Measurements from ENCODE around the gene SUMF2.
"Not testable (repeated sequence)": the region's sequence is repeated elsewhere in the genome, so short reads cannot be mapped to it uniquely, and the experiment has no call there.

SUMF2 gene

GRCh38 chr7:56066376-56066775 is 2.3 kb downstream of the SUMF2 start:
- not testable (repeated sequence) for DNase-seq

DNA sequence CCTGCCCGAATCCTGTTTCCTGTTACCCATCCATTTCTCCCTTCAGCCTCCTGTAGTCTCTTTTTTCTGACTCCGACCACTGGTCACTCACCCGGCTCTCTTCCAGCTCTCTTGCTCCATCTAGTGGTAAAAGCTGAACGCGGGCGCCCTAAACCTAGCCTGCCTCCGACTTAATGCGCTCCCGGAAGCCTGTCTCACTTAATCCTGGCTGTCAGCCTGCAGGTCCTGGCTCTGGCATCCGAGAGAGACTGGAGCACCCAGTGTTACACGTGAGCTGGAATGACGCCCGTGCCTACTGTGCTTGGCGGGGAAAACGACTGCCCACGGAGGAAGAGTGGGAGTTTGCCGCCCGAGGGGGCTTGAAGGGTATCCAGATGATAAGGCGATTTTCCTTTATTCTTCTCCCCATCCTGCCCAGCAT is 10.3 kb downstream of the SUMF2 start:
- DNase-seq: peak; percentile 46

GRCh38 chr7:56077681-56078080 is 13.6 kb downstream of the SUMF2 start:
- DNase-seq: no peak

GRCh38 chr7:56078196-56078595 is 14.1 kb downstream of the SUMF2 start:
- no peak for DNase-seq

DNA sequence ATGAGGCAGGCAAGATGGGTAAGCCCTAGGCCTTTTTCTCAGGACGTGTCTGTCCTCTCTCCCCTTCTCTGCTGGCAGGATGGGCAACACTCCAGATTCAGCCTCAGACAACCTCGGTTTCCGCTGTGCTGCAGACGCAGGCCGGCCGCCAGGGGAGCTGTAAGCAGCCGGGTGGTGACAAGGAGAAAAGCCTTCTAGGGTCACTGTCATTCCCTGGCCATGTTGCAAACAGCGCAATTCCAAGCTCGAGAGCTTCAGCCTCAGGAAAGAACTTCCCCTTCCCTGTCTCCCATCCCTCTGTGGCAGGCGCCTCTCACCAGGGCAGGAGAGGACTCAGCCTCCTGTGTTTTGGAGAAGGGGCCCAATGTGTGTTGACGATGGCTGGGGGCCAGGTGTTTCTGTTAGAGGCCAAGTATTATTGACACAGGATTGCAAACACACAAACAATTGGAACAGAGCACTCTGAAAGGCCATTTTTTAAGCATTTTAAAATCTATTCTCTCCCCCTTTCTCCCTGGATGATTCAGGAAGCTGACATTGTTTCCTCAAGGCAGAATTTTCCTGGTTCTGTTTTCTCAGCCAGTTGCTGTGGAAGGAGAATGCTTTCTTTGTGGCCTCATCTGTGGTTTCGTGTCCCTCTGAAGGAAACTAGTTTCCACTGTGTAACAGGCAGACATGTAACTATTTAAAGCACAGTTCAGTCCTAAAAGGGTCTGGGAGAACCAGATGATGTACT is 15.5 kb downstream of the SUMF2 start:
- DNase-seq: peak; percentile 19

DNA sequence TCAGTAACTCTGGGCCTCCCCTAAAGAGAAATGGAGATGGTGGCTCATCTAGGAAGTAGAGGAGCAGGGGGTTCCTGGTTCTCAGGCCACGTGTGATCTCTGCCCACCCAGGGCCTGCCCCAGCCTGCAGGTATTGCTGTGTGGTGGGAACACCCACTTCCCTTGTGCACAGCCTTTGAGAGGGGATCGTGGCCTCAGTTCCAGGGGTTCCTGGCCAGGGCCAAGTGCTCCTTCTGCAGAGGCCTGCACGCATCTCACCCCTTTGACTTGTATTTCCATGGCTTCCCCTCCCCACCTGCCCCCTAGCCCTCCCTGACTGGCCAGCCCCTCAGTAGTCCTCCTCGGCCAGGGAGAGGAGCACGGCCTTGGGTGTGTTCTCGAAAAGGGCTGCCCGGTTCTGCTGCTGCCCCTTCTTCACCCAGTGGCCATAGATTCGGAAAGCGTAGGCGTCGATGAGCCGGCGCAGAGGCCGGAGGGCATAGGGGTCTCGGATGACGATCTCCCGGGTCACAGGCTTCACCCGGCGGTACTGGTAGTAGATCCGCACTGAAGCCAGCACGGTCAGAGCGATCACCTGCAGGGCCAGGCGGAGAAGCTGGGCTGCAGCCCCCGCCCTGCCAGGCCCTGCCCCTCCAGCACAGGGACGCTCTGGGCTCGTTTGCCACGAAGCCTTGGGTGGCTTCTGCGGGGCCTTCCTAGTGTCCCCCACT is 16.8 kb downstream of the SUMF2 start:
- DNase-seq: not testable (repeated sequence)

DNA sequence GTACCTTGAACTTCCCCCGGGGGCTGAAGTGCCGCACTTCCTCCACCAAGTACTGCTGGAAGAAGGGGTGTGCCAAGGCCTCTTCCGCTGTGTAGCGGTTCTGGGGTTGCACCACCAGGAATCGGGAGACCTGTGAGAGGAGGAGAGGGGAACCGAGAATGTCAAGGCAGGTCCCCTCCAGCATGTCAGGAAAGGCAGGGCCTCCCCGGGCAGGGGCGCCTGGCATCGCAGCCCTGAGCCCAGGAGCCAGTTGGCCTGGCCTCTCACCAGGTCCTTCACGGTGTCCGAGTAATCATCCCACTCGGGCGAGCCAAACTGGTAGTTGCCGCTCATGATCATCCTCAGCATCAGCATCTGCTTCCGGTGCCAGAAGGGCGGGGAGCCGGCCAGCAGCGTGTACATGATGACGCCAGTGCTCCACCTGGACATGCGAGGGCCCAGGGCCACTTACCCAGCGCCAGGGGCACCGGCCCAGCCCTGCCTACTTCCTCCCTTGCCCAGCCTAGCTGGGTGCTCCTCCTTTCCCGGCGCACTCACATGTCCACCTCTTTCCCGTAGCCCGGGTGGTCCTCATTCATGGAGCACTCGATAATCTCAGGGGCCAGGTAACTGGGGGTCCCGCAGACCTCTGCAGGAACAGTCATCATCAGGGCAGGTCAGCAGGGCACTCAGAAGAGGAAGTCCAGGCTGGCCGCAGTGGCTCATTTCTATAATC is 17.7 kb downstream of the SUMF2 start:
- DNase-seq: no peak

DNA sequence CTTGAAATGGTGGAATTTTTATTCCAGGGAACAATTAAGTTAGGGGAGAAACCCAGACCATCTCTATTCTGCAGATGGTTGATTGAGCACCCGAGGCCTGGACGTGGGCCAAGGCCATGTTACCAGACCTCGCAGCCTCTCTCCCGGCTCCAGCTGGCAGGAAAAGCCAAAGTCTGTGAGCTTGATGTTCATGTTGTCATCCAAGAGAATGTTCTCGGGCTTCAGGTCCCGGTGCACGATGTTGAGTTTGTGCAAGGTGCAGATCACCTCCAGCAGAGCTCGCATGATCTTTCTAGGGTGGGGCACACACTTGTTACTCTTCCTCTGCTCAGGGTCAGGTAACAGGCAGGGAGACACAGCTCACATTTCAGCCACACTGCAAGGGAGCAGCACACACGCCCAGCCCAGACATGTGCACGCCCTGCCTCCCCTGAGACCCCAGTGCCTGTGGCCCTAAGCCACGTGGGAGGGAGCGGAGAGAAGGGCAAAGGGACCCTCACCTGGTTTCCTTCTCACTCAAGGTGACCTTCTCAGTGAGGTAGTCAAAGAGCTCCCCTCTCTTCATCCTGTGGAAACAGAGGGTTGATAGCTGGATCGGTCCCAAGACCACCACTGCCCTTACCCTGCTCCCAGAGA is 19.2 kb downstream of the SUMF2 start:
- peak; percentile 21 for DNase-seq

GRCh38 chr7:56086761-56087160 is 22.7 kb downstream of the SUMF2 start:
- no peak for DNase-seq

- no peak for DNase-seq
These were observed 23.4 kb downstream of the SUMF2 start for GRCh38 chr7:56087445-56087844.

GRCh38 chr7:56091591-56091990 is 27.5 kb downstream of the SUMF2 start:
- no peak for DNase-seq

DNA sequence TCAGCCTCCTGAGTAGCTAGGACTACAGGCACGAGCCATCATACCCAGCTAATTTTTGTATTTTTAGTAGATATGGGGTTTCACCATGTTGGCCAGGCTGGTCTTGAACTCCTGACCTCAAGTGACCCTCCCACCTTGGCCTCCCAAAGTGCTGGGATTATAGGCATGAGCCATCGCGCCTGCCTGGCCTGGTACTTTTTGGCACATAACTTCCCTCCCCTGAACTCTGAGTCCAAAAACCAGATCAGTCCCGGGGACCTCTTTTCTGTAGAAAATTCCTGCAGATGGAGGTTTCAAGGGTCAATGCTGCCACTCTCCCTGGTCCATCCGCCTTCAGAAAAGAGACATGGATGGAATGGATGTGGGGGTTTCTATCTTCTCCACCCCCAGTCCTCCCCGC is 28.3 kb downstream of the SUMF2 start:
- not testable (repeated sequence) for DNase-seq

DNA sequence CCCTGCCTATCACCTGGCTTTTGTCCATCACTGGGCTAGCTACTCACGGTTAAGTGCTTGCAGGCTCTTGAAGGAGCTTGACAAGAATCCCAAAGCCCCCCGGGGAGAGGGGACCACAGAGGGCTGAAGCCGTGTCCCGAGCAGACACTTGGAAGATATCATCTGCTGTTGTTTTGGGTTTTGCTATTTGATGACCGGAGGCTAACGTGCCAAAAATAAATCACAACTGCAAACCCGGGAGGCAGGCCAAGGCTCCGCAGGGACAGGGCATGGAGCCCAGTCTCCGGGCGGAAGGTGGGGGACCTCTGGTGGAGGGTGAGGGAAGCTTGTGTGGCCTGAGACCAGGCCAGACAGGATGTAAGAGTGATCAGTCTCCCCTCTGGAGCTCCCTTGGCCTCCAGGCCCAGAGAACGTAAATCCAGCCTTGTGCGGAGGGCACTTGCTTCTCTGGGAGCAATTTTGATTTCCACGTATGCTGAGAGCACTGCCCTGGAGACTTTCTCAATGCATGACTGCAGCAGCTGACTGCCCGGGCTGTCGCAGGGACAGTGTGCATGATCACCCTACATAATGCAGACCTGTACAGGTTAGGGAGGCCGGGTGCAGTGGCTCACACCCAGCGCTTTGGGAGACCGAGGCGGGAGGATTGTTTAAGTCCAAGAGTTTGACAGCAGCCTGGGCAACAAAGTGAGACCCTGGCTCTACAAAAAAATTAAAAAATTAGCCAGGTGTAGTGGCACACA is 28.9 kb downstream of the SUMF2 start, which contains the start of gene PHKG1:
PHKG1 (minus strand) TSS at position 164 of the 743 bp plus-strand sequence. CDS start 4,011 bp downstream, outside the sequence.
- DNase-seq: no peak

DNA sequence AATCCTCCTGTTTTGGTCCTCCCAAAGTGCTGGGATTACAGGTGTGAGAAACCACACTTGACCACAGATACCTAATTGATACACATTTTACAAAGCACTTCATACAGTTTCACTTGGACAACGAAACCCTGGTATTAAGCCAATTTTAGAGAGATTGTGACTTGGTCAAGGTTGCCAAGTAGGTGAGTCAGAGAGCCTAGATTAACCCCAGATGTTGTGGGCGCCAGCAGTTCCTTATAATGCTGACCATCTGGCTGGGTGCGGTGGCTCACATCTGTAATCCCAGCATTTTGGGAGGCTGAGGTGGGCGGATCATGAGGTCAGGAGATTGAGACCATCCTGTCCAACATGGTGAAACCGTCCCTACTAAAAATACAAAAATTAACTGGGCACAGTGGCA is 33.6 kb downstream of the SUMF2 start:
- no peak for DNase-seq

DNA sequence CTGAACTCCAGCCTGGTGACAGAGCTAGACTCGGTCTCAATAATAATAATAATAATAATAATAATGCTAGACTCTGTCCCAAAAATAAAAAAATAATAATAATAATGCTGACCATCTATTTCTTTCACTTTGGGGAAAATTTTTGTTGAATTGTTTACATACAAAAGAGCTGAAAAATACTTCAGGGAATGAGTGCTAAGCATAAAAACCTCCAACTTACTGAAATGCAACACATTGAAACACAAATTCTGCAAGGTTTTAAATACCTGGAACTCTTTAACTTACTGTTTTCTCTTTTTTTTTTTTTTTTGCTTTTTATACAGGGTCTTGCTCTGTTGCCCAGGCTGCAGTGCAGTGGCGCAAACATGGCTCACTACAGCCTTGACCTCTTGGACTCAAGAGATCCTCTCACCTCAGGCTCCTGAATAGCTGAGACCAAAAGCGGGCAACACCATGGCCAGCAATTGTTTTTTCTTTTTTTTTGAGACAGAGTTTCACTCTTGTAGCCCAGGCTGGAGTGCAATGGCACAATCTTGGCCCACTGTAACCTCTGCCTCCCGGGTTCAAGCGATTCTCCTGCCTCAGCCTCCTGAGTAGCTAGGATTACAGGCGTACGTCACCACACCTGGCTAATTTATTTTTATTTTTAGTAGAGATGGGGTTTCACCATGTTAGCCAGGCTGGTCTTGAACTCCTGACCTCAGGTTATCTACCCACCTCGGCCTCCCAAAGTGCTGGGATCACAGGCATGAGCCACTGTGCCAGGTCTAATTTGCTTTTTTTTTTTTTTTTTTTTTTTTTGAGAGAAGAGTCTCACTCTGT is 34.3 kb downstream of the SUMF2 start:
- DNase-seq: not testable (repeated sequence)

- DNase-seq: no peak
These were observed 35.6 kb downstream of the SUMF2 start for GRCh38 chr7:56099653-56100052.

GRCh38 chr7:56104138-56104537 is 40.1 kb downstream of the SUMF2 start:
- not testable (repeated sequence) for DNase-seq

DNA sequence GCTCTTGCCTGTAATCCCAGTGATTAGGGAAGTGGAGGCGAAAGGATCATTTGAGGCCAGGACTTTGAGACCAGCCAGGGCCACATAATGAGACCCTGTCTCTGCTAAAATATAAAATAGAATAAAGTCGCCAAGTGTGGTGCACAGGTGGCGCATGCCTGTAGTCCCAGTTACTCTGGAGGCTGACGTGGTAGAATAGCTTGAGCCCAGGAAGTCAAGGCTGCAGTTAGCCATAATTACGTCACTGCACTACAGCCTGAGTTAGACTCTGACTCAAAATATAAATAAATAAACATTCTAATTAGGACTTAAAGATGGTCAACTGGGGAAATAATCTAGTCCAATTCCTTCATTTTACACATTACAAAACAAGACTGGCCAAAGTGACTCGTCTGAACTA is 41.4 kb downstream of the SUMF2 start:
- no peak for DNase-seq

GRCh38 chr7:56106108-56107073 is 42.3 kb downstream of the SUMF2 start, which contains the start of gene CHCHD2:
Gene CHCHD2, minus strand, starts transcription at chr7:56106476. Its CDS starts 63 bp downstream, at chr7:56106413.
- peak; percentile 97 for DNase-seq

DNA sequence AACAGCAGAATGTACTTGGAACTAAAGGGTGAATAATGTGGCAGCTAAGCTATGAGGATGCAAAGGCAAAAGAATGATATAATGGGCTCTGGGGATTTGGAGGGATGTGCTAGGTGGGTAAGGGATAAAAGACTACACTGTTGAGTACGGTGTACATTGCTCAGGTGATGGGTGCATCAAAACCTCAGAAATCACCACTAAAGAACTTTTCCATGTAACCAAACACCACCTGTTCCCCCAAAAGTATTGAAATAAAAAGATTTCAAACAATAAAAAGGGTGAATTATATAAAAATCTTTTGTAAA is 43.8 kb downstream of the SUMF2 start:
- no peak for DNase-seq

Data from NCI-H1436 (cell line).